Duodenal mucosa (tissue), 2 donors: Measurements from ENCODE around the gene BRAF.
"Not testable (repeated sequence)": the region's sequence is repeated elsewhere in the genome, so short reads cannot be mapped to it uniquely, and the experiment has no call there.

Experiments used
- H3K27ac ChIP-seq: one replicate; pipeline ENCODE4 v1.7.0; 2013; ENCODE audit warnings: low read depth, low read length
- H3K27me3 ChIP-seq, 2 donors: one replicate each; pipeline ENCODE4 v1.7.0; 2013; ENCODE audit warnings: low read length in 2 of 2, control low read depth in 1 of 2; ENCODE audit not compliant: insufficient read depth in 2 of 2, control insufficient read depth in 1 of 2
- H3K36me3 ChIP-seq, 2 donors: one replicate each; pipeline ENCODE4 v1.7.0; 2013; ENCODE audit warnings: low read length in 2 of 2, control low read depth in 1 of 2; ENCODE audit not compliant: insufficient read depth in 2 of 2, control insufficient read depth in 1 of 2
- H3K4me1 ChIP-seq, 2 donors: one replicate each; pipeline ENCODE4 v1.7.0; 2013; ENCODE audit warnings: low read length in 2 of 2, control low read depth in 1 of 2; ENCODE audit not compliant: insufficient read depth in 2 of 2, control insufficient read depth in 1 of 2
- H3K4me3 ChIP-seq, 2 donors: one replicate each; pipeline ENCODE4 v1.7.0; 2013; ENCODE audit warnings: low read length in 2 of 2, low read depth in 1 of 2
- H3K9ac ChIP-seq, 2 donors: one replicate each; pipeline ENCODE4 v1.7.0; 2013; ENCODE audit warnings: low read length in 2 of 2, low read depth in 1 of 2
- H3K9me3 ChIP-seq, 2 donors: one replicate each; pipeline ENCODE4 v1.7.0; 2013; ENCODE audit warnings: low read length in 2 of 2, control low read depth in 1 of 2; ENCODE audit not compliant: control insufficient read depth in 1 of 2

BRAF gene

GRCh38 chr7:140746751-140747150 lies 178.0 kb downstream of the BRAF start:
- Histone ChIP-seq H3K9ac (no peak overlapping the region), H3K27ac (no peak overlapping the region), H3K36me3 (peaks cover 9 to 10% of the 10 kb centered on the region in 2 donors), H3K9me3 (no peaks in the 10 kb centered on the region), H3K4me3 (no peak overlapping the region), H3K27me3 (no peaks in the 10 kb centered on the region), H3K4me1 (no peaks in the 10 kb centered on the region)

GRCh38 chr7:140745266-140746058 lies 179.3 kb downstream of the BRAF start:
- no peaks in the 10 kb centered on the region for H3K4me1 ChIP-seq
- H3K9ac ChIP-seq = no peak overlapping the region
- no peak overlapping the region for H3K4me3 ChIP-seq
- peaks cover 9 to 10% of the 10 kb centered on the region in 2 donors for H3K36me3 ChIP-seq
- no peaks in the 10 kb centered on the region for H3K9me3 ChIP-seq
- H3K27ac ChIP-seq = no peak overlapping the region
- no peaks in the 10 kb centered on the region for H3K27me3 ChIP-seq

GRCh38 chr7:140744005-140744404 lies 180.7 kb downstream of the BRAF start:
- Histone ChIP-seq H3K36me3 (peaks cover 8 to 10% of the 10 kb centered on the region in 2 donors), H3K4me3 (no peak overlapping the region), H3K27ac (no peak overlapping the region), H3K9me3 (no peaks in the 10 kb centered on the region), H3K9ac (no peak overlapping the region), H3K4me1 (no peaks in the 10 kb centered on the region), H3K27me3 (no peaks in the 10 kb centered on the region)

- H3K27ac ChIP-seq = not testable (repeated sequence)
Measured at GRCh38 chr7:140743255-140743654, 181.5 kb downstream of the BRAF start.

GRCh38 chr7:140738280-140738679 lies 186.4 kb downstream of the BRAF start:
- no peaks in the 10 kb centered on the region for H3K4me1 ChIP-seq
- no peaks in the 10 kb centered on the region for H3K27me3 ChIP-seq
- H3K9ac ChIP-seq = no peak overlapping the region
- no peak overlapping the region for H3K4me3 ChIP-seq
- H3K9me3 ChIP-seq = no peaks in the 10 kb centered on the region
- H3K27ac ChIP-seq = no peak overlapping the region
- H3K36me3 ChIP-seq = peaks cover 3 to 4% of the 10 kb centered on the region in 2 donors

More at GRCh38 chr7:140743255-140743654, 181.5 kb downstream of the BRAF start:
- not testable (repeated sequence) for H3K9ac ChIP-seq, H3K27me3 ChIP-seq, H3K4me1 ChIP-seq, H3K9me3 ChIP-seq, H3K4me3 ChIP-seq, H3K36me3 ChIP-seq

GRCh38 chr7:140734729-140735128 lies 190.0 kb downstream of the BRAF start:
- H3K4me1 ChIP-seq = no peaks in the 10 kb centered on the region
- no peak overlapping the region for H3K9ac ChIP-seq
- peaks cover 3 to 4% of the 10 kb centered on the region in 2 donors for H3K36me3 ChIP-seq
- no peak overlapping the region for H3K4me3 ChIP-seq
- H3K27me3 ChIP-seq = no peaks in the 10 kb centered on the region
- H3K9me3 ChIP-seq = no peaks in the 10 kb centered on the region
- no peak overlapping the region for H3K27ac ChIP-seq

- Histone ChIP-seq H3K9ac (no peak overlapping the region), H3K27ac (no peak overlapping the region), H3K9me3 (no peaks in the 10 kb centered on the region), H3K4me3 (no peak overlapping the region), H3K27me3 (no peaks in the 10 kb centered on the region), H3K36me3 (peaks cover 3% of the 10 kb centered on the region in 2 donors), H3K4me1 (no peaks in the 10 kb centered on the region)
Measured at GRCh38 chr7:140734096-140734495, 190.6 kb downstream of the BRAF start.

- H3K36me3 ChIP-seq = no peaks in the 10 kb centered on the region
- no peaks in the 10 kb centered on the region for H3K4me1 ChIP-seq
- no peak overlapping the region for H3K9ac ChIP-seq
Measured at GRCh38 chr7:140732416-140732815, 192.3 kb downstream of the BRAF start.

GRCh38 chr7:140726281-140726680 lies 198.4 kb downstream of the BRAF start:
- no peaks in the 10 kb centered on the region for H3K27me3 ChIP-seq
- H3K9me3 ChIP-seq = no peaks in the 10 kb centered on the region
- no peak overlapping the region for H3K4me3 ChIP-seq
- no peaks in the 10 kb centered on the region for H3K36me3 ChIP-seq
- H3K4me1 ChIP-seq = no peaks in the 10 kb centered on the region
- no peak overlapping the region for H3K27ac ChIP-seq
- no peak overlapping the region for H3K9ac ChIP-seq

More at GRCh38 chr7:140732416-140732815, 192.3 kb downstream of the BRAF start:
- Histone ChIP-seq H3K27me3 (no peaks in the 10 kb centered on the region), H3K4me3 (no peak overlapping the region), H3K9me3 (no peaks in the 10 kb centered on the region), H3K27ac (no peak overlapping the region)

- Histone ChIP-seq H3K9ac (no peak overlapping the region), H3K4me1 (no peaks in the 10 kb centered on the region)
Measured at GRCh38 chr7:140724706-140725105, 200.0 kb downstream of the BRAF start.

More at GRCh38 chr7:140724706-140725105, 200.0 kb downstream of the BRAF start:
- H3K4me3 ChIP-seq = no peak overlapping the region
- no peaks in the 10 kb centered on the region for H3K36me3 ChIP-seq
- H3K9me3 ChIP-seq = no peaks in the 10 kb centered on the region
- H3K27me3 ChIP-seq = no peaks in the 10 kb centered on the region
- no peak overlapping the region for H3K27ac ChIP-seq
